Measurements from ENCODE around the gene SMTNL2.

DNA sequence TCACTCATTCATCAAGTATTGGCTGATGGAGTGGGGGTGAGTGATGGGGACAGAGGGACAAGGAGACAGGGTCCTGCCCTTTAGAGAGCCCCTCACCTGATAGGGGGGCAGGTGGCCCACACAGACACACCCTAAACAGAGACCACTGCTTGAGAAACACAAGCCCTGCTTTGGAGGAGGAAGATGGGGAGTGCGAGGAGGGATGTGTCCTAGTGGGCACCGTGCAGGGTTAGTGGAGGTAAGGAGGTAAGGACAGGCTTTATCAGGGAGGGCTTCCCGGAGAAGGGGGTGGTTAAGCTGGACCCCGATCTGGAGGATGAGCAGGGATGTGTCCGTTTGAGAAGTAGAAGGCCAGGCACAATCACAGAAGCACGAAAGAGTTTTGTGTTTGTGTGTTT is 8.2 kb upstream of the SMTNL2 start:
- no peak for TF ChIP-seq POLR2A (IDR thresholded peaks at IDR 0.05)
- TF ChIP-seq, protein P1, sequence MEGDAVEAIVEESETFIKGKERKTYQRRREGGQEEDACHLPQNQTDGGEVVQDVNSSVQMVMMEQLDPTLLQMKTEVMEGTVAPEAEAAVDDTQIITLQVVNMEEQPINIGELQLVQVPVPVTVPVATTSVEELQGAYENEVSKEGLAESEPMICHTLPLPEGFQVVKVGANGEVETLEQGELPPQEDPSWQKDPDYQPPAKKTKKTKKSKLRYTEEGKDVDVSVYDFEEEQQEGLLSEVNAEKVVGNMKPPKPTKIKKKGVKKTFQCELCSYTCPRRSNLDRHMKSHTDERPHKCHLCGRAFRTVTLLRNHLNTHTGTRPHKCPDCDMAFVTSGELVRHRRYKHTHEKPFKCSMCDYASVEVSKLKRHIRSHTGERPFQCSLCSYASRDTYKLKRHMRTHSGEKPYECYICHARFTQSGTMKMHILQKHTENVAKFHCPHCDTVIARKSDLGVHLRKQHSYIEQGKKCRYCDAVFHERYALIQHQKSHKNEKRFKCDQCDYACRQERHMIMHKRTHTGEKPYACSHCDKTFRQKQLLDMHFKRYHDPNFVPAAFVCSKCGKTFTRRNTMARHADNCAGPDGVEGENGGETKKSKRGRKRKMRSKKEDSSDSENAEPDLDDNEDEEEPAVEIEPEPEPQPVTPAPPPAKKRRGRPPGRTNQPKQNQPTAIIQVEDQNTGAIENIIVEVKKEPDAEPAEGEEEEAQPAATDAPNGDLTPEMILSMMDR (IDR thresholded peaks at IDR 0.05): no peak
